ENCODE results near the gene OTOP3.

DNA sequence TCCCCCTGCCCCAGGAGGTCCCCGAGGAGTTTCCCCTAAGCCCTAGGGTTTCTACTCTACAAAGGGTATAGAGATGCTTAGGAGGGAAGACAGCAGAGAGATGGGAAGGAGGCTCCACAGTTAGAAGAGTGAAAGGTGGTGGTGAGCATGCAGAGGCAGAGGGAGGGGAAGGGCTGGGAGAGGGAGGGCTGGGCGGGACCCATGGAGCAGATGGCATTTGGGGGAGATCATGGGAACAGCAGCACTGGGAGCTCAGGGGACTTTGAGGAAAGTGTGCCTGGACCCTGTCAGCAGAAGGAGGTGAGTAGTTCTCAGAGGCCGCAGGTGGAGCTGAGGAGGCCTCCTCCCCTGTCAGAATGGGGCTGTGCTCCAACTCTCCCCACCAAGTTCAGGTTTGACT is 650 bp upstream of the OTOP3 start:
- TF ChIP-seq, protein P1, sequence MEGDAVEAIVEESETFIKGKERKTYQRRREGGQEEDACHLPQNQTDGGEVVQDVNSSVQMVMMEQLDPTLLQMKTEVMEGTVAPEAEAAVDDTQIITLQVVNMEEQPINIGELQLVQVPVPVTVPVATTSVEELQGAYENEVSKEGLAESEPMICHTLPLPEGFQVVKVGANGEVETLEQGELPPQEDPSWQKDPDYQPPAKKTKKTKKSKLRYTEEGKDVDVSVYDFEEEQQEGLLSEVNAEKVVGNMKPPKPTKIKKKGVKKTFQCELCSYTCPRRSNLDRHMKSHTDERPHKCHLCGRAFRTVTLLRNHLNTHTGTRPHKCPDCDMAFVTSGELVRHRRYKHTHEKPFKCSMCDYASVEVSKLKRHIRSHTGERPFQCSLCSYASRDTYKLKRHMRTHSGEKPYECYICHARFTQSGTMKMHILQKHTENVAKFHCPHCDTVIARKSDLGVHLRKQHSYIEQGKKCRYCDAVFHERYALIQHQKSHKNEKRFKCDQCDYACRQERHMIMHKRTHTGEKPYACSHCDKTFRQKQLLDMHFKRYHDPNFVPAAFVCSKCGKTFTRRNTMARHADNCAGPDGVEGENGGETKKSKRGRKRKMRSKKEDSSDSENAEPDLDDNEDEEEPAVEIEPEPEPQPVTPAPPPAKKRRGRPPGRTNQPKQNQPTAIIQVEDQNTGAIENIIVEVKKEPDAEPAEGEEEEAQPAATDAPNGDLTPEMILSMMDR (IDR thresholded peaks at IDR 0.05), result no peak
- no peak for TF ChIP-seq ZFX (IDR thresholded peaks at IDR 0.05; ENCODE audit: borderline replicate concordance)
